Kidney epithelial cell (primary cell): ENCODE data around the gene TMEM220. TPM values are rescaled to one million over a fixed set of nuclear protein-coding genes. Genes with fewer than 3 reads are reported as not detected.

Experiments used
- total RNA-seq: library from RNA; depleted of rRNA; stranded (reverse); fragments of >200 nt; gene quantifications from 2 replicates; pipeline ENCODE4 v1.2.3, GENCODE V29; 2015

The TMEM220 gene
- total RNA-seq, 1 donor from 2014 or later = 2.8 TPM

Other genes starting within 250 kb of the TMEM220 start
- not detected in 2 replicates for gene MYH1, start 211.5 kb downstream of the TMEM220 start, total RNA-seq
- not detected in 2 replicates for gene MYH2, start 180.4 kb downstream of the TMEM220 start, total RNA-seq
- 0.33 and 0.41 TPM in 2 replicates for gene MYH3, start 72.7 kb downstream of the TMEM220 start, total RNA-seq
- gene SCO1, start 32.5 kb downstream of the TMEM220 start, total RNA-seq = 30.5 and 32.9 TPM in 2 replicates
- gene ADPRM, start 32.4 kb downstream of the TMEM220 start, total RNA-seq = 16.4 and 18.8 TPM in 2 replicates
- not detected in 2 replicates for gene TMEM238L, start 74.1 kb upstream of the TMEM220 start, total RNA-seq
- not detected in 2 replicates for gene PIRT, start 108.1 kb upstream of the TMEM220 start, total RNA-seq